ENCODE results near the gene KLHL24. TPM values are rescaled to one million over a fixed set of nuclear protein-coding genes. Genes with fewer than 3 reads are reported as not detected.

Gene KLHL24
- total RNA-seq, 1 donor from 2014 or later, result 53.5 TPM

GRCh38 chr3:183728204-183728603, 92.8 kb downstream of the KLHL24 start:
- no peaks in the 10 kb centered on the region for H3K27me3 ChIP-seq
- no peak for DNase-seq (ENCODE audit: extremely low spot score in 2 of 2)
- intact Hi-C loops (cut with DNase I), result no loop called here
- no peak overlapping the region for H3K4me3 ChIP-seq
- TF ChIP-seq POLR2AphosphoS5 (IDR thresholded peaks at IDR 0.05; ENCODE audit: insufficient read depth in 1 of 2, low read depth in 1 of 2) (no peak), CTCF (IDR thresholded peaks at IDR 0.05) (no peak), POLR2A (IDR thresholded peaks at IDR 0.05) (no peak)
- no peaks in the 10 kb centered on the region for H3K4me1 ChIP-seq
- no peak overlapping the region for H3K27ac ChIP-seq
- peaks cover 0 to 39% of the 10 kb centered on the region in 2 donors for H3K36me3 ChIP-seq
- no peaks in the 10 kb centered on the region for H3K9me3 ChIP-seq

GRCh38 chr3:183730361-183730760, 94.9 kb downstream of the KLHL24 start:
- intact Hi-C loops (cut with DNase I), result no loop called here
- H3K27me3 ChIP-seq, result no peaks in the 10 kb centered on the region
- TF ChIP-seq POLR2A (IDR thresholded peaks at IDR 0.05) (no peak), POLR2AphosphoS5 (IDR thresholded peaks at IDR 0.05; ENCODE audit: insufficient read depth in 1 of 2, low read depth in 1 of 2) (no peak), CTCF (IDR thresholded peaks at IDR 0.05) (no peak)
- no peak overlapping the region for H3K4me3 ChIP-seq
- H3K9me3 ChIP-seq, result no peaks in the 10 kb centered on the region
- H3K27ac ChIP-seq, result no peak overlapping the region
- H3K4me1 ChIP-seq, result no peaks in the 10 kb centered on the region
- no peak for DNase-seq (ENCODE audit: extremely low spot score in 2 of 2)
- peaks cover 0 to 42% of the 10 kb centered on the region in 2 donors for H3K36me3 ChIP-seq

- TF ChIP-seq CTCF (IDR thresholded peaks at IDR 0.05) (no peak), POLR2AphosphoS5 (IDR thresholded peaks at IDR 0.05; ENCODE audit: insufficient read depth in 1 of 2, low read depth in 1 of 2) (no peak), POLR2A (IDR thresholded peaks at IDR 0.05) (no peak)
- Histone ChIP-seq H3K4me1 (no peaks in the 10 kb centered on the region), H3K36me3 (peaks cover 0 to 42% of the 10 kb centered on the region in 2 donors)
Measured at GRCh38 chr3:183731611-183732010, 96.2 kb downstream of the KLHL24 start.

GRCh38 chr3:183733553-183733952, 98.1 kb downstream of the KLHL24 start:
- Histone ChIP-seq H3K27me3 (no peaks in the 10 kb centered on the region), H3K27ac (no peak overlapping the region), H3K4me3 (no peak overlapping the region), H3K4me1 (no peaks in the 10 kb centered on the region), H3K9me3 (no peaks in the 10 kb centered on the region), H3K36me3 (peaks cover 0 to 52% of the 10 kb centered on the region in 2 donors)
- no peak for DNase-seq (ENCODE audit: extremely low spot score in 2 of 2)
- intact Hi-C loops (cut with DNase I), result no loop called here
- TF ChIP-seq CTCF (IDR thresholded peaks at IDR 0.05), result no peak
- TF ChIP-seq POLR2AphosphoS5 (IDR thresholded peaks at IDR 0.05; ENCODE audit: insufficient read depth in 1 of 2, low read depth in 1 of 2), result no peak
- TF ChIP-seq POLR2A (IDR thresholded peaks at IDR 0.05), result no peak

More at GRCh38 chr3:183731611-183732010, 96.2 kb downstream of the KLHL24 start:
- H3K4me3 ChIP-seq, result no peak overlapping the region
- intact Hi-C loops (cut with DNase I), result no loop called here
- DNase-seq (ENCODE audit: extremely low spot score in 2 of 2), result no peak
- no peak overlapping the region for H3K27ac ChIP-seq
- no peaks in the 10 kb centered on the region for H3K27me3 ChIP-seq
- H3K9me3 ChIP-seq, result no peaks in the 10 kb centered on the region

Other genes starting within 250 kb of the KLHL24 start
- 2.0 TPM for gene MCF2L2, start 207.0 kb upstream of the KLHL24 start, total RNA-seq
- 1.7 TPM for gene KLHL6, start 79.9 kb upstream of the KLHL24 start, total RNA-seq
- gene YEATS2, start 62.2 kb downstream of the KLHL24 start, total RNA-seq, result 23.8 TPM
- gene MAP6D1, start 190.0 kb downstream of the KLHL24 start, total RNA-seq, result not detected
- gene PARL, start 249.3 kb downstream of the KLHL24 start, total RNA-seq, result 36.6 TPM